ENCODE measurements around the gene ATL1.

ATL1 gene

DNA sequence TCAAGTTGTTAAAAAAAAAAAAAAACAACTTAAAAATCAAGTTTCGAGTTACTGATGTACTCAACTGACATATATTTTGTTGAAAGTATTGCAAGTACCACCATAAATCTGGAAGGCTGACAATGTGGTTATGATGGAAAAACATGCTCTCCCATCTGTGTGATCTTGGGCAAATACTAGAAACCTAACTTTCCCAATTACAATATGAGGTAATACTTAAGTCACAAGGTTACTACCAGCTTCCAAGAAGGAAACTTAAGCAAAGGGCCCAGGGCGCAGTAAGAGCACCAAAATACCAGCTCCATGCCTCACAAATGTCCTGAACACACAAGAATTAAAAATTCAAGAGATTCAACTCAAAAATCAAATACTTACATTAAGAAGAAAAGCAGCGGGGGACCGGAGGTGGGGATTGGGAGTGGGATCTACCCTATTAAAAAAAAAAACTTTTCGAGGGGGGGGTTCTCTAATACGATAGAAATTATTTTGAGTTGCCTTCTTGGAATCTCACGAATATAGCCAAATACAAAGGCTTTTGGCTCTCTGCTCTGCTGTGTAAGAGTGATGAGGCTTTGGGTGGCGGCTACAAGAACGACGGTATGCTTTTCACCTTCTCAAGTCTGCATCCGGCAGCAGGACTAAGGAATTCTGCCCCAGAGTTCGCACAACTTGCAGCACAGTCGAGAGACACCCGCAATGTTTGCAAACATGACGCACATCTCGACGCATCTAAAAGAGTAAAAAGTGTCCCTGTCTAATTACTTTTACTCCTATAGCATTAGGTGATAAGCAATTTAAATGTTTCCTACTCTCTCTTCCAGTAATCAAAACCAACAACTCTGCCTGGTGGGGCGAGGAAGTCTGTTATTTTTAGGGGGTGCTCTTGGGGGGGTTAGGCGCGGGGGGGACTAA lies 107.1 kb downstream of the ATL1 start:
- DNase-seq (ENCODE audit: insufficient read length), result no peak
- FAIRE-seq, result peak; percentile 67
- TF ChIP-seq TAF1 (IDR thresholded peaks at IDR 0.05; ENCODE audit: borderline replicate concordance, low read depth, low read length) (no peak), POLR2A (IDR thresholded peaks at IDR 0.05; ENCODE audit: low read depth, low read length) (no peak), POLR2AphosphoS5 (IDR thresholded peaks at IDR 0.05; ENCODE audit: low read depth, low read length) (no peak)

DNA sequence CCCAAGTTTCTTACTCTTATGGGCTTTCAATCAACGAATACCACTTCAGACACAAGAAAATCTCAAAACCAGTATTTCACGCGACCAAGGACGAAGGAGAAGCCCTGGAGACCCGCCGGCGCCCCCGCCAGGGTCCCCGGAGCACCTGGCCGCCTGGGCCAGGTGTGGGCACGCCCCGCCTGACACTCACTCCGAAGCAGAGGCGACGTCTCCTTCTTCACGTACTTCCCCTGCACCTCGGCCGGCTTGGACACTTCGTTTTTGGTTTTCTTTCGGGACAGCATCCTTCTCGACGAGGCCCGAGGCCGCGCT lies 107.7 kb downstream of the ATL1 start:
- FAIRE-seq, result peak; percentile 70
- DNase-seq (ENCODE audit: insufficient read length), result peak; percentile 19
- TF ChIP-seq POLR2AphosphoS5 (IDR thresholded peaks at IDR 0.05; ENCODE audit: low read depth, low read length), result no peak
- TF ChIP-seq TAF1 (IDR thresholded peaks at IDR 0.05; ENCODE audit: borderline replicate concordance, low read depth, low read length), result no peak
- no peak for TF ChIP-seq POLR2A (IDR thresholded peaks at IDR 0.05; ENCODE audit: low read depth, low read length)

DNA sequence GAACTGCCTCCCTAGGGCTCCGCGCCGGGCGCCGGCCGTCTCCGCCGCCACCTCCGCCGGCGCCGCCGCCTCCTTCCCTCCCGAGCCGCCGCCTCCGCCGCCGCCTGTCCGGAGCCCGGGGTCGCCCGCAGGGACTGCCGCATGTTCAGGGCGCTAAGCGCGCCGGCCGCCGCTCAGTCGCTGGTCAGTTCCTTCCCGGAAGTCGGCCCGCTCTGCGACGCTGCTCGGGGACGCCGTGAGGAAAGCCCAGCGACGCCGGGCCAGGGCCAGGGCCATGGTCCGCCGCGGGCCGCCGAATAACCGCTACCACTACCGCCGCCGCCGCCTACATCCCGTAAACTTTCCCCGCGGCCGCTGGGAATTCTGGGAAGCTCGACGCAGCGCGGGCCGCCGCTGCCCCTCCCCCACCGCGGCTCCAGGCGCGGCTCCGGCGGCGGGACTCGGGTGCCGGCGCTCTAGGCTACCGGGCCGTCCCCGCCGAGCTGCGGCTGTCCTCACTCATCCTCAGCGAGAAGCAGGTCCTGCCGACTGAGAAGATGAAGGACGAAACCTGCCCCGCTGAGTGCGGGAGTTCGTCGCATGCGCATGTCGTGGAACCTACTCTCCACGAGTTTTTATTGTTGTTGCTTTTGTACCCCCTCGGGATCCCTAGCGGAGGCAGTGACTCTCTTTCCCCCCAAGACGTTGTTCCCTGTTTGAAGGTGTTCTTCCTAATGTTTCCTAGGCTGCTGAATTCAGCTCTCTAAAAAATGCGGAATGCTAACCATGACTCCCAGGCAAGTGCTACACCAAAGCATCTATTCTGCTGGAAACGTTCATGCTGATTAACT lies 108.3 kb downstream of the ATL1 start, which contains the start of gene SAV1:
SAV1 (minus strand) TSS at position 311 of the 830 bp plus-strand sequence. CDS start 339 bp downstream, outside the sequence.
- peak; percentile 97 for TF ChIP-seq POLR2AphosphoS5 (IDR thresholded peaks at IDR 0.05; ENCODE audit: low read depth, low read length)
- TF ChIP-seq TAF1 (IDR thresholded peaks at IDR 0.05; ENCODE audit: borderline replicate concordance, low read depth, low read length), result 0 out of 2 replicates have a peak, but pooled peaks have one; percentile 21
- TF ChIP-seq POLR2A (IDR thresholded peaks at IDR 0.05; ENCODE audit: low read depth, low read length), result peak; percentile 97
- DNase-seq (ENCODE audit: insufficient read length) (peak; percentile 25), FAIRE-seq (peak; percentile 84)

DNA sequence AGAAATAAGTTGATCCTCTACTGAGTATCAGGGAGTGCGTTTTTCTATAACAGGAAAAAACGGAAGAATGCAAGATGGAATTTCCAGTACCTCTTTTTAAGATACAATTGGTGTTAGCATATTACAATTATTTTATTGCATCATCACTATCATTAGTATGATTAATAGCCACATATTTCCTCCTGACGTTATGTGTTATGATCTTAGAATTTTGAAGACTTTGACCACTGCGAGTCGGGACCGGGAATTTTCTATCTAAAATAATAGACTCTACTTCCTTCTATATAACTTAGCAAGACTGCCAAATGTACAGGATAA lies 108.8 kb downstream of the ATL1 start:
- TF ChIP-seq POLR2AphosphoS5 (IDR thresholded peaks at IDR 0.05; ENCODE audit: low read depth, low read length), result no peak
- no peak for TF ChIP-seq TAF1 (IDR thresholded peaks at IDR 0.05; ENCODE audit: borderline replicate concordance, low read depth, low read length)
- TF ChIP-seq POLR2A (IDR thresholded peaks at IDR 0.05; ENCODE audit: low read depth, low read length), result no peak
- FAIRE-seq (no peak), DNase-seq (ENCODE audit: insufficient read length) (no peak)

DNA sequence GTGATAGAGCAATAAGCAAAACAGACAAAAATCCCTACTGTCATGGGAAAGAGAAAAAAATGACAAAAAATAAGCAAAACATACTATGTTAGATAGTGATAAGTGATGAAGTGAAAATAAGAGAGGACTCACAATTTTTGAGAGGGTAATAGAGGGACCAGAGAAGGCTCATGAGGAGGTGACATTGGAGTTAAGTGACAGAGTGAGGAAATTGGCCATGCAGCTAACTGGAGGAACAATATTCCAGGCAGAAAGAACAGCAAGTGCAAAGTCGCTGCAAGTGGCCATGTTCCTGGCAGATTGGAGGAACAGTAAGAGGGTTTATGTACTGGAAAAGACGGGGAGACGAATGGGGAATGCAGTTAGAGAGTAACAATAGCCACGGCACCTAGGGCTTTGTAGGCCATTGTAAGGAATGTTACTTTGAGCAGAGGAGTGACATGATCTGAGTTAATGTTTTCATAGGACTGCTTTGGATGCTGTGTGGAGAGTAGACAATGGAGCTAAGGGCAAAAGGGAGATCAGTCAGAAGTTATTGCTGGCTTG lies 109.6 kb downstream of the ATL1 start:
- no peak for DNase-seq (ENCODE audit: insufficient read length)
- peak; percentile 46 for FAIRE-seq
- no peak for TF ChIP-seq TAF1 (IDR thresholded peaks at IDR 0.05; ENCODE audit: borderline replicate concordance, low read depth, low read length)
- TF ChIP-seq POLR2AphosphoS5 (IDR thresholded peaks at IDR 0.05; ENCODE audit: low read depth, low read length), result no peak
- no peak for TF ChIP-seq POLR2A (IDR thresholded peaks at IDR 0.05; ENCODE audit: low read depth, low read length)

DNA sequence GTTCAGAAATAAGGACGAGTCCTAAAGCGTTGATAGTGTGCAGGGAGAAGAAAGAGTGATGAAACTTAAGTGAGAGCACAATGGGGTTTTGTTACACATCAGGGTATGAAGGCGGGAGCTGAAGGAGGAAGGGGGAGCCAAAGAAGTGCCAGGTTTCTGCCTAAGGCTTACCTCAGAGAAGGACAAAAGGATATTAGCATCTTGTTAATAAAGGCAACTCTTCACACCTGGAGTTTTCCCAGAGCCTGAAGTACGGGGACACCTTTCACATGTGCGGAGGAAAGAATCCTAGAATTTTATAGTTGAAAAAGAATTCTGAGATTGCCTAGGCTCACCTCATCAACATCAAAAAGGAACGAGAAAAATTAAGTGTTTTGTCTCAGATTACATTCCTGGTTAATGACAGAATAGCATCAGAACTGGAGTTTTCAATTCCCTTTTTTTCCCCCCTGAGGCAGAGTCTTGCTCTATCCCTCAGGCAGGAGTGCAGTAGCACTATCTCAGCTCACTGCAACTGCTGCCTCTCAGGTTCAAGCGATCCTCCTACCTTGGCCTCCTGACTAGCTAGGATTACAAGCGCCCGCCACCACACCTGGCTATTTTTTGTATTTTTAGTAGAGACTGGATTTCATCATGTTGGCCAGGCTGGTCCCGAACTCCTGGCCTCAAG lies 110.4 kb downstream of the ATL1 start:
- DNase-seq (ENCODE audit: insufficient read length), result no peak
- TF ChIP-seq POLR2A (IDR thresholded peaks at IDR 0.05; ENCODE audit: low read depth, low read length) (no peak), TAF1 (IDR thresholded peaks at IDR 0.05; ENCODE audit: borderline replicate concordance, low read depth, low read length) (no peak), POLR2AphosphoS5 (IDR thresholded peaks at IDR 0.05; ENCODE audit: low read depth, low read length) (no peak)
- FAIRE-seq, result no peak

DNA sequence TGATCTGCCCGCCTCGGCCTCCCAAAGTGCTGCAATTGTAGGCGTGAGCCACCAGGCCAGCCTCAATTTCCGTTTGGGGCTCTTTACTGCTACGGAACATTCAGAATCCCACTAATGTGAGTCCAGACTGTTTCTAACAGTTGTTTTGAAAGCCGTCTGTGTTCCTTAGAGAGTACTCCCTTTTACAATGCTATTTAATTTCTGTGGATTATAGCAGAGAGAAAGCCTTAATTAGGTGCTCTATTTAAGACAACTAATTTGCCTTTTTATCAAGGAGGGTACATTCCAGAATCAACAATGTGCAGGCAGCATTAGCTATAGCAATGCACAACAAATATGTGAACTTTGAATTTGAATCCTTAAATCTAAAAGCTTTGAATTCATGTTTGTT lies 110.9 kb downstream of the ATL1 start:
- FAIRE-seq, result no peak
- no peak for DNase-seq (ENCODE audit: insufficient read length)
- TF ChIP-seq TAF1 (IDR thresholded peaks at IDR 0.05; ENCODE audit: borderline replicate concordance, low read depth, low read length) (no peak), POLR2A (IDR thresholded peaks at IDR 0.05; ENCODE audit: low read depth, low read length) (no peak), POLR2AphosphoS5 (IDR thresholded peaks at IDR 0.05; ENCODE audit: low read depth, low read length) (no peak)

DNA sequence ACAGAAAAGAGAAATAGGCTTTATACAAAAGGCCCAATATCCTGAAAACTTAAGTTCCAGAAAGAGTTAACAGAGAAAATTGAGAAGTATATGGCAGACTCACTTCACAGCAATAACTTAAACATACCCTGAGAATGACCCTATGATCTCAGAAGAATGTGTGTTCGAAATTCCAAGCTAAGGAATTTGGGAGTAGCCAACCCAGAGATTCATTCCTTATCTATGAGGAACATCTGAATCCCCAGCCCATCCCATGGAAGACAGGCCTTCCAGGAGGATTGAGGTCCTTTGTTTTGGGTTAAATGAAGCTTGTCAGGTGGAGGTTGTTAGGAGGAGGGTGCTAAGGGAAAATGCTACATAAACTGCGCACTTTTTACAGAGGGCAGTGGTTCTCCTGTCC lies 115.7 kb downstream of the ATL1 start:
- TF ChIP-seq POLR2A (IDR thresholded peaks at IDR 0.05; ENCODE audit: low read depth, low read length), result no peak
- TF ChIP-seq POLR2AphosphoS5 (IDR thresholded peaks at IDR 0.05; ENCODE audit: low read depth, low read length), result no peak
- no peak for TF ChIP-seq TAF1 (IDR thresholded peaks at IDR 0.05; ENCODE audit: borderline replicate concordance, low read depth, low read length)
- no peak for DNase-seq (ENCODE audit: insufficient read length)
- FAIRE-seq, result no peak

DNA sequence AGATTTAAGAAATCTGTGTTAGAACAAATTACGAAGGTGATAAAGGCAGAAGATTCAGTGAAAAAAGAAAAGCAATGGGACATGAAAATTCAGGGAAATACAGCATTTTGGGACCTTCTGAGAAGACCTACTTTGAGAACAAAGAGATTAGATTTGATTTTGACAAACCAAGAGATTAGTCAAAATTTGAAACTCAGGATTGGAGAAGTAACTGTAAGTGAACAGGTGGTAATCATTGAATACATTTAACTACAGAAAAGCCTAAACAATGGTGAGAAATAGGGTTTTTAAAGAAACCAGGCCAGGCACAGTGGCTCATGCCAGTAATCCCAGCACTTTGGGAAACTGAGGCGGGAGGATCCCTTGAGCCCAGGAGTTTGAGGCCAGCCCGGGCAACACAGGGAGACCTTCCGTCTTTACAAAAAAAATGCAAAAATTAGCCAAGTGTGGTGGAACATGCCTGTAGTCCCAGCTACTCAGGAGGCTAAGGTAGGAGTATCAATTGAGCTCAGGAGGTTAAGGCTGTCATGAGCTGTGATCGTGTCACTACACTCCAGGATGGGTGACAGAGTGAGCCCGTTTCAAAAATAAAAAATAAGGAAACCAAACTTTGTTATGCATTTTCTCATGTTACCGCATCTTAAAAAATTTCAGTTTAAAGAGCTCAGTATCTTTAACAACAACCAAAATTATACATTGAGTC lies 117.0 kb downstream of the ATL1 start:
- peak; percentile 84 for FAIRE-seq
- no peak for DNase-seq (ENCODE audit: insufficient read length)
- no peak for TF ChIP-seq POLR2AphosphoS5 (IDR thresholded peaks at IDR 0.05; ENCODE audit: low read depth, low read length)
- no peak for TF ChIP-seq TAF1 (IDR thresholded peaks at IDR 0.05; ENCODE audit: borderline replicate concordance, low read depth, low read length)
- TF ChIP-seq POLR2A (IDR thresholded peaks at IDR 0.05; ENCODE audit: low read depth, low read length), result no peak

DNA sequence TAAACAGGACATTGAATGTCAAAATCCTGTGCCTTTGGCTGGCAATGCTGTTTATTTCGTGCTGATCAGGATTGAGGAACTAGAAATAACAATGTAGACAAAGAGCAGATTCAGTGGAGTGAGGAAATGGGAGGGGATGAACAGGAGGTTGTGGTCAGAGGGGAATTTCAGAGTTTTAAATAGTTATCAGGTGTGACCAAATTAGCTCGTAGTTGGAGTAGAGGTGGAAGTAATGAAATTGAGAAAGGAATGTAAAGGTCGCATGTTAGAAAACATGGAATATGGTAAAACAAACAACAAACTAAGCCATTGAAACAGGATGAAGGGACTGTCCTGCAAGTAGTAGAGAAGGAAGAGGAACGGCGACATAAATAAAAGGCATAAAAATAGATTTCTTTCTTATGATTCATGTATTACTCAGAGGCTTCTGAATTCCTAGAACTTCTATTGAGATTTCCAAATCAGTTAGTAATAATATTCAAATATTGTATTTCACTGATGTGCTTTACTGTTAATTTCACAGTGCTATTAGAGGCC lies 117.7 kb downstream of the ATL1 start:
- TF ChIP-seq TAF1 (IDR thresholded peaks at IDR 0.05; ENCODE audit: borderline replicate concordance, low read depth, low read length) (no peak), POLR2AphosphoS5 (IDR thresholded peaks at IDR 0.05; ENCODE audit: low read depth, low read length) (no peak), POLR2A (IDR thresholded peaks at IDR 0.05; ENCODE audit: low read depth, low read length) (0 out of 2 replicates have a peak, but pooled peaks have one; percentile 35)
- FAIRE-seq (peak; percentile 91), DNase-seq (ENCODE audit: insufficient read length) (no peak)
